Uterus (tissue), 4 donors: Measurements from ENCODE around the gene PLCG2. TPM values are rescaled to one million over a fixed set of nuclear protein-coding genes. Genes with fewer than 3 reads are reported as not detected.

Source experiments
- DNase-seq, 2 donors: peaks; one replicate each; pipeline ENCODE4 v3.0.0-alpha.2; 2019 to 2020
- H3K27ac ChIP-seq, 2 donors: fragments of 200-600 bp; sonication (generic); 1 replicate in 1 of 2; 2 replicates in 1 of 2; pipeline ENCODE4 v1.5.1; 2016 to 2018
- H3K27me3 ChIP-seq, 2 donors: fragments of 200-600 bp; sonication (generic); one replicate each; pipeline ENCODE4 v1.5.1; 2018 to 2019; ENCODE audit warnings: control low read depth in 1 of 2
- H3K36me3 ChIP-seq, 2 donors: fragments of 200-600 bp; sonication (generic); one replicate each; pipeline ENCODE4 v1.5.1; 2019; ENCODE audit warnings: control low read depth in 1 of 2
- H3K4me1 ChIP-seq, 2 donors: fragments of 200-600 bp; sonication (generic); one replicate each; pipeline ENCODE4 v1.5.1; 2018 to 2019; ENCODE audit warnings: control low read depth in 1 of 2
- H3K4me3 ChIP-seq, 2 donors: fragments of 200-600 bp; sonication (generic); 1 replicate in 1 of 2; 2 replicates in 1 of 2; pipeline ENCODE4 v1.5.1; 2018 to 2019; ENCODE audit warnings: mild to moderate bottlenecking in 1 of 2
- H3K9me3 ChIP-seq, 2 donors: fragments of 200-600 bp; sonication (generic); one replicate each; pipeline ENCODE4 v1.5.1; 2019; ENCODE audit warnings: control low read depth in 1 of 2
- POLR2A ChIP-seq, 2 donors: fragments of 450-650 bp; IDR thresholded peaks; one replicate each; pipeline ENCODE4 v1.6.1; 2016; ENCODE audit warnings: antibody characterized with exemption in 2 of 2, mild to moderate bottlenecking in 1 of 2, moderate library complexity in 1 of 2
- intact Hi-C: fragments of 100-400 bp; cut with DNase I; formaldehyde crosslinking; loops from one replicate; pipeline ENCODE4 v1.15.1; 2023; ENCODE audit warnings: low total_unique reads
- total RNA-seq, 4 donors: library from RNA; depleted of rRNA in 3 of 4; stranded (reverse); fragments of >200 nt in 3 of 4; gene quantifications; one replicate each; pipeline versions ENCODE4 v1.1.0 to v1.2.4, GENCODE V29; 2014 to 2023
- TF ChIP-seq, protein P1 (sequence below), 4 experiments: fragments of 200-600 bp in 2 of 4; fragments of 450-650 bp in 2 of 4; sonication (generic) in 2 of 4; IDR thresholded peaks; one replicate each; pipeline ENCODE4 v1.5.1; 2016 to 2019; ENCODE audit warnings: antibody characterized with exemption in 4 of 4, mild to moderate bottlenecking in 2 of 4, moderate library complexity in 1 of 4
- donor health status: DM: yes; HTN: yes; CAD: no.

PLCG2 gene
- total RNA-seq, 4 donors from 2014 or later: 11.2 to 39.4 (median 18.8) TPM

GRCh38 chr16:81733295-81733694 lies 45.8 kb upstream of the PLCG2 start:
- intact Hi-C loops: no loop called here
- H3K4me1 ChIP-seq: no peaks in the 10 kb centered on the region
- DNase-seq: no peak
- TF ChIP-seq, protein P1, sequence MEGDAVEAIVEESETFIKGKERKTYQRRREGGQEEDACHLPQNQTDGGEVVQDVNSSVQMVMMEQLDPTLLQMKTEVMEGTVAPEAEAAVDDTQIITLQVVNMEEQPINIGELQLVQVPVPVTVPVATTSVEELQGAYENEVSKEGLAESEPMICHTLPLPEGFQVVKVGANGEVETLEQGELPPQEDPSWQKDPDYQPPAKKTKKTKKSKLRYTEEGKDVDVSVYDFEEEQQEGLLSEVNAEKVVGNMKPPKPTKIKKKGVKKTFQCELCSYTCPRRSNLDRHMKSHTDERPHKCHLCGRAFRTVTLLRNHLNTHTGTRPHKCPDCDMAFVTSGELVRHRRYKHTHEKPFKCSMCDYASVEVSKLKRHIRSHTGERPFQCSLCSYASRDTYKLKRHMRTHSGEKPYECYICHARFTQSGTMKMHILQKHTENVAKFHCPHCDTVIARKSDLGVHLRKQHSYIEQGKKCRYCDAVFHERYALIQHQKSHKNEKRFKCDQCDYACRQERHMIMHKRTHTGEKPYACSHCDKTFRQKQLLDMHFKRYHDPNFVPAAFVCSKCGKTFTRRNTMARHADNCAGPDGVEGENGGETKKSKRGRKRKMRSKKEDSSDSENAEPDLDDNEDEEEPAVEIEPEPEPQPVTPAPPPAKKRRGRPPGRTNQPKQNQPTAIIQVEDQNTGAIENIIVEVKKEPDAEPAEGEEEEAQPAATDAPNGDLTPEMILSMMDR (IDR thresholded peaks at IDR 0.05): no peak
- H3K4me3 ChIP-seq: no peak overlapping the region
- H3K27ac ChIP-seq: no peak overlapping the region
- H3K36me3 ChIP-seq: no peaks in the 10 kb centered on the region
- no peaks in the 10 kb centered on the region for H3K27me3 ChIP-seq
- no peaks in the 10 kb centered on the region for H3K9me3 ChIP-seq

DNA sequence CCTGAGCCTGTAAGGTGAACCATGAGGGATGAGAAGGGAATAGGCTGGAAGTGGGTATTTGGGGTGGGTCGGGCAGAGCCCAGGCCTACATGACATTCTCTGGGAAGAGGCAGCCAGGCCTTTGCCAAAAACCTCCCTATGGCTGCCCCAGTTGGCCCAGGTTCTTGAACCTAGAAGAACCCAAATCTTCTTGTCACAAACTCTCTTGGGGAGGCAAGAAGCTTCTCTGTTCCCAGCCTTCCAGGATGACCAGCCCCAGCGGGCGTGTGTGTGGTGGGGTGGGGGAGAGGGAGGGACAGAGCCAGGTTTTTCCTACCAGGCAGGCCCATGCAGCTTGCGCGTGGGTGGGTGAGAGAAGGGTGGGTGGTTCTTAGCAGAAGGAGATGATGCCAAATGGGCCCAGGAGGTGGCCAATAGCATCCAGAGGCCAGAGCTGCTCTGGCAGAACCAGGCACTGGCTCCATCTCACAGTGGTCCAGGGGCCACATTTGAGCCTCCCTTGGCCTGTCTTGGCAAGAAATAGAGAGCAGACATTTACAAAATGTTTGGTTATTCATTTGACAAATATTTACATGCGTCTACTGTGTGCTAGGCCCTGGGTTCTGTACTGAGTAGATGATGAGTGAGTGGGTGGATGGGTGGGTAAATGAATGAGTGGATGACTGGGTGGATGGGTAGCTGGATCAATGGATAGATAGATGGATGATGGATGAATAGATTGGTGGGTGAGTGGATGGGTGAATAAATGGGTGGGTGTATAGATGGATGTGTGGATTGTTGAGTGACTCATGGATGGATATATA lies 44.3 kb upstream of the PLCG2 start:
- intact Hi-C loops: no loop called here

GRCh38 chr16:81737885-81738536 lies 41.1 kb upstream of the PLCG2 start:
- intact Hi-C loops: no loop called here
- no peaks in the 10 kb centered on the region for H3K4me1 ChIP-seq
- TF ChIP-seq, protein P1 (IDR thresholded peaks at IDR 0.05): peak; percentile 58 to 91 (median 74)
- no peak for TF ChIP-seq POLR2A (IDR thresholded peaks at IDR 0.05)
- H3K9me3 ChIP-seq: no peaks in the 10 kb centered on the region
- no peaks in the 10 kb centered on the region for H3K36me3 ChIP-seq
- H3K27ac ChIP-seq: peak overlapping the region in 1 of 2 donors; percentile 42
- peak overlapping the region in 1 of 2 donors; percentile 24 for H3K4me3 ChIP-seq
- DNase-seq: peak; percentile 66 to 74
- no peaks in the 10 kb centered on the region for H3K27me3 ChIP-seq

More for the DNA sequence above, 44.3 kb upstream of the PLCG2 start:
- no peak overlapping the region for H3K4me3 ChIP-seq
- no peaks in the 10 kb centered on the region for H3K36me3 ChIP-seq
- H3K27ac ChIP-seq: no peak overlapping the region
- H3K27me3 ChIP-seq: no peaks in the 10 kb centered on the region
- no peaks in the 10 kb centered on the region for H3K9me3 ChIP-seq
- no peaks in the 10 kb centered on the region for H3K4me1 ChIP-seq
- no peak for DNase-seq
- TF ChIP-seq, protein P1 (IDR thresholded peaks at IDR 0.05): no peak
- TF ChIP-seq POLR2A (IDR thresholded peaks at IDR 0.05): no peak

GRCh38 chr16:81738783-81739496 lies 40.2 kb upstream of the PLCG2 start:
- no peak for TF ChIP-seq POLR2A (IDR thresholded peaks at IDR 0.05)
- TF ChIP-seq, protein P1 (IDR thresholded peaks at IDR 0.05): no peak
- no peak for DNase-seq
- intact Hi-C loops: no loop called here
- no peaks in the 10 kb centered on the region for H3K27me3 ChIP-seq
- no peaks in the 10 kb centered on the region for H3K4me1 ChIP-seq
- H3K27ac ChIP-seq: no peak overlapping the region
- no peak overlapping the region for H3K4me3 ChIP-seq
- no peaks in the 10 kb centered on the region for H3K9me3 ChIP-seq
- no peaks in the 10 kb centered on the region for H3K36me3 ChIP-seq
